ENCODE measurements around the gene TTC39B.

Gene TTC39B

GRCh38 chr9:15206903-15207696 is 99.9 kb downstream of the TTC39B start:
- no peak for DNase-seq (ENCODE audit: low read depth)
- TF ChIP-seq CTCF (IDR thresholded peaks at IDR 0.05; ENCODE audit: low read length, missing control alignments): no peak
- no peak overlapping the region for H3K4me3 ChIP-seq (replicated peaks; ENCODE audit: low read depth, low read length)

- no peak overlapping the region for H3K4me3 ChIP-seq (replicated peaks; ENCODE audit: low read depth, low read length)
- no peak for TF ChIP-seq CTCF (IDR thresholded peaks at IDR 0.05; ENCODE audit: low read length, missing control alignments)
- peak; percentile 20 for DNase-seq (ENCODE audit: low read depth)
These were observed 101.2 kb downstream of the TTC39B start for GRCh38 chr9:15205632-15206420.

- no peak overlapping the region for H3K4me3 ChIP-seq (replicated peaks; ENCODE audit: low read depth, low read length)
- TF ChIP-seq CTCF (IDR thresholded peaks at IDR 0.05; ENCODE audit: low read length, missing control alignments): no peak
- no peak for DNase-seq (ENCODE audit: low read depth)
These were observed 103.4 kb downstream of the TTC39B start for GRCh38 chr9:15203581-15203980.

GRCh38 chr9:15200111-15200510 is 106.9 kb downstream of the TTC39B start:
- no peak for TF ChIP-seq CTCF (IDR thresholded peaks at IDR 0.05; ENCODE audit: low read length, missing control alignments)
- no peak overlapping the region for H3K4me3 ChIP-seq (replicated peaks; ENCODE audit: low read depth, low read length)
- DNase-seq (ENCODE audit: low read depth): no peak

- no peak for TF ChIP-seq CTCF (IDR thresholded peaks at IDR 0.05; ENCODE audit: low read length, missing control alignments)
- DNase-seq (ENCODE audit: low read depth): no peak
- no peak overlapping the region for H3K4me3 ChIP-seq (replicated peaks; ENCODE audit: low read depth, low read length)
These were observed 114.2 kb downstream of the TTC39B start for GRCh38 chr9:15192856-15193255.

- no peak for DNase-seq (ENCODE audit: low read depth)
- TF ChIP-seq CTCF (IDR thresholded peaks at IDR 0.05; ENCODE audit: low read length, missing control alignments): no peak
- no peak overlapping the region for H3K4me3 ChIP-seq (replicated peaks; ENCODE audit: low read depth, low read length)
These were observed 115.6 kb downstream of the TTC39B start for GRCh38 chr9:15191378-15191777.

Data from fibroblast of pulmonary artery (primary cell).